ENCODE data around the gene NMRK1. TPM values are rescaled to one million over a fixed set of nuclear protein-coding genes. Genes with fewer than 3 reads are reported as not detected.

Gene NMRK1
- total RNA-seq (2013): 17.1 TPM
- polyA plus RNA-seq: 1 to 10 TPM; 4.3 to 9.8 (median 9.3) TPM
- 1.3 and 1.8 TPM in 2 replicates for polyA minus RNA-seq
- 2.3 to 13.0 (median 5.3) reads per million in 11 experiments for total RNA-seq

GRCh38 chr9:75087824-75088645, at the start of gene NMRK1, which contains the start of gene OSTF1:
Gene NMRK1 (minus strand): TSS chr9:75088155. CDS start chr9:75083115, 5,040 bp downstream.
Gene OSTF1 (plus strand): TSS chr9:75088514. CDS start chr9:75088693, 179 bp downstream.
- Histone ChIP-seq H3K4me1 (ENCODE audit: control insufficient read depth in 1 of 2, insufficient read depth in 2 of 2, low read length in 2 of 2) (peaks cover 45 to 46% of the 10 kb centered on the region in 2 donors), H3K9me3 (replicated peaks in 1 of 2; ENCODE audit: control insufficient read depth in 1 of 2, insufficient read depth in 1 of 2, low read length in 2 of 2) (no peaks in the 10 kb centered on the region), H3K79me2 (ENCODE audit: insufficient read depth, low read length) (peaks cover 53% of the 10 kb centered on the region), H4K20me1 (ENCODE audit: insufficient read depth, low read length) (peaks cover 41% of the 10 kb centered on the region), H3K4me2 (replicated peaks; ENCODE audit: extremely low read depth, low read length, poor library complexity, severe bottlenecking) (peak within 1 kb of the TSS; percentile 95), H3K27me3 (ENCODE audit: control insufficient read depth in 2 of 2, insufficient read depth in 2 of 2, low read length in 2 of 2) (no peaks in the 10 kb centered on the region), H2AFZ (ENCODE audit: insufficient read depth, low read depth, low read length, poor library complexity, severe bottlenecking) (peak within 1 kb of the TSS; percentile 98), H3K27ac (ENCODE audit: low read depth in 1 of 2, low read length in 2 of 2) (peak within 1 kb of the TSS; percentile 94 to 98), H3K36me3 (replicated peaks in 1 of 2; ENCODE audit: control insufficient read depth in 1 of 2, insufficient read depth in 2 of 2, low read length in 2 of 2) (no peaks in the 10 kb centered on the region), H3K9ac (ENCODE audit: insufficient read depth, low read length, poor library complexity, severe bottlenecking) (peak within 1 kb of the TSS; percentile 98), H3K4me3 (replicated peaks in 1 of 3; ENCODE audit: low read depth in 2 of 3, low read length in 3 of 3) (peak within 1 kb of the TSS; percentile 69 to 98 (median 97))
- WGBS (ENCODE audit: insufficient coverage): under 1% methylated on average over 82 of the region's 93 CpGs
- Mint-ChIP-seq H3K27ac (peak within 1 kb of the TSS; percentile 90 to 96 (median 93)), H3K4me1 (peaks cover 50% of the 10 kb centered on the region), H3K27me3 (ENCODE audit: low read depth in 3 of 3) (no peaks in the 10 kb centered on the region), H3K36me3 (peaks cover 9 to 13% of the 10 kb centered on the region in 2 donors), H3K4me3 (peak within 1 kb of the TSS; percentile 95 to 100), H3K9me3 (no peaks in the 10 kb centered on the region)
- peak; percentile 95 to 96 (median 96) for DNase-seq
- intact Hi-C loops (cut with micrococcal nuclease): loop anchor here in 1 of 2 donors (5.0 to 10.0 kb wide), 2 partner anchors 57 to 61 kb away; partner anchors contain the start of gene CARNMT1
- no peak for TF ChIP-seq CTCF (IDR thresholded peaks at IDR 0.05)

- Mint-ChIP-seq H3K36me3 (peaks cover 81 to 91% of the 10 kb centered on the region in 2 donors), H3K4me1 (peaks cover 24% of the 10 kb centered on the region), H3K9me3 (no peaks in the 10 kb centered on the region), H3K27ac (no peak overlapping the region), H3K4me3 (no peak overlapping the region), H3K27me3 (ENCODE audit: low read depth in 3 of 3) (no peaks in the 10 kb centered on the region)
- peaks cover 93% of the 10 kb centered on the region for H4K20me1 ChIP-seq (ENCODE audit: insufficient read depth, low read length)
- no peaks in the 10 kb centered on the region for H3K9me3 ChIP-seq (replicated peaks in 1 of 2; ENCODE audit: control insufficient read depth in 1 of 2, insufficient read depth in 1 of 2, low read length in 2 of 2)
- TF ChIP-seq CTCF (IDR thresholded peaks at IDR 0.05): no peak
- H3K4me2 ChIP-seq (replicated peaks; ENCODE audit: extremely low read depth, low read length, poor library complexity, severe bottlenecking): no peak overlapping the region
- H3K36me3 ChIP-seq (replicated peaks in 1 of 2; ENCODE audit: control insufficient read depth in 1 of 2, insufficient read depth in 2 of 2, low read length in 2 of 2): peaks cover 95 to 98% of the 10 kb centered on the region in 2 donors
- peaks cover 29% of the 10 kb centered on the region for H3K79me2 ChIP-seq (ENCODE audit: insufficient read depth, low read length)
- no peak overlapping the region for H3K4me3 ChIP-seq (replicated peaks in 1 of 3; ENCODE audit: low read depth in 2 of 3, low read length in 3 of 3)
- intact Hi-C loops (cut with micrococcal nuclease): no loop called here
- no CpG with 5 or more reads among the region's 2 CpGs for WGBS (ENCODE audit: insufficient coverage)
- H3K9ac ChIP-seq (ENCODE audit: insufficient read depth, low read length, poor library complexity, severe bottlenecking): no peak overlapping the region
- H3K27ac ChIP-seq (ENCODE audit: low read depth in 1 of 2, low read length in 2 of 2): no peak overlapping the region
- peaks cover 10 to 18% of the 10 kb centered on the region in 2 donors for H3K4me1 ChIP-seq (ENCODE audit: control insufficient read depth in 1 of 2, insufficient read depth in 2 of 2, low read length in 2 of 2)
- no peaks in the 10 kb centered on the region for H3K27me3 ChIP-seq (ENCODE audit: control insufficient read depth in 2 of 2, insufficient read depth in 2 of 2, low read length in 2 of 2)
- H2AFZ ChIP-seq (ENCODE audit: insufficient read depth, low read depth, low read length, poor library complexity, severe bottlenecking): no peak overlapping the region
- DNase-seq: no peak
These were observed 46.5 kb upstream of the NMRK1 start for GRCh38 chr9:75134495-75134894.
